GM23248 (cell line): ENCODE results near the gene AKAP12.
"Not testable (repeated sequence)": the region's sequence is repeated elsewhere in the genome, so short reads cannot be mapped to it uniquely, and the experiment has no call there.

Experiments
- EZH2 ChIP-seq: fragments of 200-600 bp; sonication (generic); IDR thresholded peaks from 2 replicates; pipeline ENCODE4 v1.6.1; 2018; ENCODE audit warnings: antibody characterized with exemption, mild to moderate bottlenecking; ENCODE audit not compliant: insufficient read depth, poor library complexity, severe bottlenecking
- EZH2phosphoT487 ChIP-seq: fragments of 200-600 bp; sonication (generic); IDR thresholded peaks from 2 replicates; pipeline ENCODE4 v1.6.1; 2018; ENCODE audit warnings: antibody characterized with exemption, moderate library complexity, mild to moderate bottlenecking, low read depth; ENCODE audit not compliant: insufficient read depth

DNA sequence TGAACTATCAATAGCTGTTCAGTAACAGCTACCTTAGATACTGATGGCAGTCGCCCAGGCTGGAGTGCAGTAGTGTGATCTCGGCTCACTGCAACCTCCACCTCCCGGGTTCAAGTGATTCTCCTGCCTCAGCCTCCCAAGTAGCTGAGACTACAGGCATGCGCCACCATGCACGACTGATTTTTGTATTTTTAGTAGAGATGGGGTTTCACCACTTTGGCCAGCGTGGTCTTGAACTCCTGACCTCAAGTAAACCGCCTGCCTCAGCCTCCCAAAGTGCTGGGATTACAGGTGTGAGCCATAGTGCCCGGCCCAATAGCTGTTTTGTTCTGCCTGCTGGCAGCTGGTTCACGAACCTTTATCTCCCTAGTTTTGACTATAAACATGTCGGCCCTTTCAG, 103.0 kb downstream of the AKAP12 start:
- TF ChIP-seq EZH2, EZH2phosphoT487: not testable (repeated sequence)
